Measurements from ENCODE around the gene KLF1. TPM values are rescaled to one million over a fixed set of nuclear protein-coding genes. Genes with fewer than 3 reads are reported as not detected.
A peak's percentile ranks its signal among the peaks of the same experiment; 100 is the strongest.

Gene KLF1
- total RNA-seq, 1 experiment from 2014 or later, result 0.30 TPM

- no peak overlapping the region for H3K27ac ChIP-seq (ENCODE audit: low read depth, low read length, poor library complexity, severe bottlenecking)
- intact Hi-C loops (cut with micrococcal nuclease; ENCODE audit: unreplicated experiment), result no loop called here
- BruUV-seq (replicated peaks), result no TSS peak
- no peak for TF ChIP-seq EZH2 (IDR thresholded peaks at IDR 0.05; ENCODE audit: borderline replicate concordance, low read depth, low read length, poor library complexity, severe bottlenecking)
- no peak for TF ChIP-seq CTCF (conservative IDR thresholded peaks at IDR 0.05; ENCODE audit: low read depth, low read length)
- CTCF ChIA-PET, result no interaction called here
- no peaks in the 10 kb centered on the region for H3K36me3 ChIP-seq (ENCODE audit: insufficient read depth, low read length, poor library complexity, severe bottlenecking)
- no peaks in the 10 kb centered on the region for H3K9me3 ChIP-seq (ENCODE audit: low read depth, low read length, poor library complexity, severe bottlenecking)
- H3K4me1 ChIP-seq (ENCODE audit: insufficient read depth, low read length, poor library complexity, severe bottlenecking), result peaks cover 9% of the 10 kb centered on the region
- DNase-seq (ENCODE audit: low spot score), result no peak
- H3K27me3 ChIP-seq (replicated peaks; ENCODE audit: insufficient read depth, low read depth, low read length, poor library complexity), result no peaks in the 10 kb centered on the region
- H3K4me3 ChIP-seq (ENCODE audit: low read depth, low read length, poor library complexity, severe bottlenecking), result no peak overlapping the region
- POLR2A ChIA-PET (ENCODE audit: low non-redundant PET), result no interaction called here
These were observed 21.1 kb downstream of the KLF1 start for GRCh38 chr19:12865746-12866415.

- BruUV-seq (replicated peaks), result no TSS peak
- Histone ChIP-seq H3K9me3 (ENCODE audit: low read depth, low read length, poor library complexity, severe bottlenecking) (no peaks in the 10 kb centered on the region), H3K4me3 (ENCODE audit: low read depth, low read length, poor library complexity, severe bottlenecking) (no peak overlapping the region), H3K27me3 (replicated peaks; ENCODE audit: insufficient read depth, low read depth, low read length, poor library complexity) (no peaks in the 10 kb centered on the region), H3K27ac (ENCODE audit: low read depth, low read length, poor library complexity, severe bottlenecking) (no peak overlapping the region), H3K36me3 (ENCODE audit: insufficient read depth, low read length, poor library complexity, severe bottlenecking) (no peaks in the 10 kb centered on the region), H3K4me1 (ENCODE audit: insufficient read depth, low read length, poor library complexity, severe bottlenecking) (peaks cover 9% of the 10 kb centered on the region)
- DNase-seq (ENCODE audit: low spot score), result no peak
- intact Hi-C loops (cut with micrococcal nuclease; ENCODE audit: unreplicated experiment), result no loop called here
- TF ChIP-seq CTCF (conservative IDR thresholded peaks at IDR 0.05; ENCODE audit: low read depth, low read length) (0 out of 2 replicates have a peak, but pooled peaks have one; percentile 18), EZH2 (IDR thresholded peaks at IDR 0.05; ENCODE audit: borderline replicate concordance, low read depth, low read length, poor library complexity, severe bottlenecking) (no peak)
- ChIA-PET POLR2A (ENCODE audit: low non-redundant PET) (interaction anchor here (0.7 kb wide), 1 partner anchor 300 kb away, joined by 10 read pairs; no protein-coding TSS in a partner anchor), CTCF (interaction anchor here (0.7 kb wide), 1 partner anchor 13 kb away, joined by 6 read pairs; no protein-coding TSS in a partner anchor)
These were observed 22.0 kb downstream of the KLF1 start for GRCh38 chr19:12864721-12865715.

GRCh38 chr19:12864143-12864542, 22.9 kb downstream of the KLF1 start:
- Histone ChIP-seq H3K4me1 (ENCODE audit: insufficient read depth, low read length, poor library complexity, severe bottlenecking) (peaks cover 9% of the 10 kb centered on the region), H3K27ac (ENCODE audit: low read depth, low read length, poor library complexity, severe bottlenecking) (no peak overlapping the region), H3K27me3 (replicated peaks; ENCODE audit: insufficient read depth, low read depth, low read length, poor library complexity) (no peaks in the 10 kb centered on the region), H3K4me3 (ENCODE audit: low read depth, low read length, poor library complexity, severe bottlenecking) (no peak overlapping the region), H3K9me3 (ENCODE audit: low read depth, low read length, poor library complexity, severe bottlenecking) (no peaks in the 10 kb centered on the region), H3K36me3 (ENCODE audit: insufficient read depth, low read length, poor library complexity, severe bottlenecking) (no peaks in the 10 kb centered on the region)
- POLR2A ChIA-PET (ENCODE audit: low non-redundant PET), result interaction anchor here (0.7 kb wide), 2 partner anchors 17 to 301 kb away, joined by 7 to 10 read pairs; partner anchors contain the start of gene DNASE2
- CTCF ChIA-PET, result interaction anchor here (0.7 to 1.0 kb wide), 2 partner anchors 12 to 17 kb away, joined by 3 to 6 read pairs; no protein-coding TSS in a partner anchor
- no peak for DNase-seq (ENCODE audit: low spot score)
- no TSS peak for BruUV-seq (replicated peaks)
- intact Hi-C loops (cut with micrococcal nuclease; ENCODE audit: unreplicated experiment), result no loop called here
- TF ChIP-seq EZH2 (IDR thresholded peaks at IDR 0.05; ENCODE audit: borderline replicate concordance, low read depth, low read length, poor library complexity, severe bottlenecking) (no peak), CTCF (conservative IDR thresholded peaks at IDR 0.05; ENCODE audit: low read depth, low read length) (no peak)
